NT2/D1 (cell line): Measurements from ENCODE around the gene GRHPR.

Source experiments
- SUZ12 ChIP-seq: IDR thresholded peaks from 2 replicates; pipeline ENCODE4 v1.6.1; 2011; ENCODE audit not compliant: insufficient read length, insufficient read depth; ENCODE audit errors: extremely low read depth
- YY1 ChIP-seq: IDR thresholded peaks from 2 replicates; pipeline ENCODE4 v1.6.1; 2011; ENCODE audit not compliant: insufficient read length, insufficient read depth
- ZNF274 ChIP-seq: IDR thresholded peaks from 2 replicates; pipeline ENCODE4 v1.6.1; 2011; ENCODE audit warnings: mild to moderate bottlenecking, low read depth, low read length

DNA sequence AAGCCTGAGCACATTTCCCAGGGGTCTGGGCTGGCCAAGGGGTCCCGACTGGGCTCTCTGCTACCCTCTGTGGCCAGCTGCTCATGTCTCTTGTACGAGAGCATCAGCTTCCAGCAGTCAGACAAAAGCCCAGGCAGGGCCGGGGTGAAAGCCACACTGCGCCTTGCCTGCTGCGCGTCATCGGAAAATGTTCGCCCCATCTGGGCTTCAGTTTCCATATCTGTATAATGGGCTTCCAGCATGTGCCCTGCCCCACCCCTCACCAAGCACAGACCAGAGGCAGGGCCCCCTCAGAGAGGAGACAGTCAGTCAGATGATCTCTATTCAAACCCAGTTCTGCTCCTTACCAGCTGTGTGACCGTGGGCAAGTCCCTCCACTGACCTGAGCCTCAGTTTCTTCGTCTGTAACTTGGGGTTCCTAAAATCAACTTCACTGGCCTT, 8.0 kb upstream of the GRHPR start:
- TF ChIP-seq YY1 (no peak), SUZ12 (no peak), ZNF274 (no peak)
